SHP77 treated with DMSO at 0.1 percent for 48 hours (cell line): ENCODE data around the gene MBOAT1.
A peak's percentile ranks its signal among the peaks of the same experiment; 100 is the strongest.

Experiments used
- DNase-seq: peaks from one replicate; lab custom pipeline; 2025; lab: John Stamatoyannopoulos, UW

MBOAT1 gene

DNA sequence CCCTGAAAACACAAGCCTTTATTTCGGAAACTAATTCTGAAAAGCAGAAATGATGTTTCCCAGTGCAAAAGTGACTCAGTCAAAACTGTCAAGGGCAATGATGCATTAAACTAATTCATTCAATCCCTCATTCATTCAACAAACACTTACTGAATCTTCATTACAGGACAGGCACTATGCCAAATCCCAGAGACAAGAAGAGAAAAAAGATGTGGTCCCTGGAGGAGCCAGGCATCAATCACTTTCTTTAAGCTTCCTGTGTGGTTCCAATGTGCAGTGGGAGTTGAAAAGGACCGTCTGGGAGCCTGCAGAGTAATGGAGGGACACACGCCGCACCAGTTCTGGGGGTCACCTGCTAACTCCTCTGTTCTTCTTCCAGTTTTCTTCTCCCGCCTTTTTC is 113.1 kb downstream of the MBOAT1 start:
- DNase-seq = no peak

DNA sequence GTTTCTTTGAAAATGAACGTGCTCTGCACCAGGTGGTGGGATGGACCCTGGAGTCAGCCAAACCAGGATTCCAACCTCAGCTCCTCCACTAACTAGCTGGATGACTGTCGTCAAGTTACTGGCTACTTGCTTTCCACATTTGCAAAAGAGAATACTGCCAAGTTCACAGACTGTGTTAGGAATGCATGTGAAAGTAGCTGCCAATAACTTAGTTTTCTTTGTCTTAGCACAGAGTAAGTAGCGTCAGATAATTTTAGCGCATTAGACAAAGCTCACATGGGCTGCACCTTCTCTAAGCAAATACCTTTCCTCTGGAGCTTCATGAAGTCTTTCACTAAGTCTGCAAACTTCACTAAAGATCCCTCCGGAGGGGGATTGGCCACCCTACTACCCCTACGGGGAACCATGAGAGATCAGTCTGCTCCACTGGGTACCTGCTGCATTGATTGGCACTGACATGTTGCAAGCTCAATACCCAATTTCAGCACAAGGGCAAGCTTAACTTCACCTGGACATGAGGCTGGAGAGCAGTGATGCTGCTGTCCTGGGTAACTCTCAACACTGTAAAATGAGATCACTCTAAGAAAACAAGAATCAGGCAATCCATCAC is 113.9 kb downstream of the MBOAT1 start:
- DNase-seq = no peak

DNA sequence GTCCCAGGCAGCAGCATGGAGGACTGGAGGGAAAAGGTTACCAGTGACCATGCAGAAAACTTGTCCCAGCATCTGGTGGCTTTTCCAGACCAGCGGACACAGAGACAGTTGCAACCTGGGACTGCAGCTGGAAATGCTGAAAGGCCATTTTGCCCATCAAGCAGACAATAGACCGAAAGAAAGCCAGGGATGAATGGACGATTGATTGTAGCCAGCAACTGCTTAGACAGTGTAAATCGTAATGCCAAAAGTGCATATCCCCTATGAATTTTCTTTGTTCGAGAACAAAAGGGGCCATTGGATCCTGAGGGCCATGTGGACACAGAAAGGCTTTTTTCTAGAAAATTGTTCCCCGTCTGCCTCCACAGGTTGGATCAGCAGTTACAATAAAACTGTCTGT is 115.7 kb downstream of the MBOAT1 start:
- DNase-seq = no peak

DNA sequence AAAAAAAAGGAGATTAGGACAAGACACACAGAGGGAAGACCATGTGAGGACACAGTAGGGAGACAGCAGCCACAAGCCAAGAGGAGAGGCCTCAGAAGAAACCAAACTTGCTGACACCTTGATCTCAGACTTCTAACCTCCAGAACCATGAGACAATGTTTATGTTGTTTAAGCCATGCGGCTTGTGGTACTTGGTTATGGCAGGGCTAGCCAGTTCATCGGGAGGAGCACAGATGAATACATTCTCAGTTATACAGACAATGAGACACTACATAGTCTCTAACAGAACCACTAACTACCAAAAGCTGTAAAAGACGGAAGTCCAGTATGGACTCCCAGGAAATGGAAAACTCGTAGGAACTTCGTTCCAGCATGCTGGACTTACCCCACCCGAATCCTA is 116.8 kb downstream of the MBOAT1 start:
- DNase-seq = no peak

DNA sequence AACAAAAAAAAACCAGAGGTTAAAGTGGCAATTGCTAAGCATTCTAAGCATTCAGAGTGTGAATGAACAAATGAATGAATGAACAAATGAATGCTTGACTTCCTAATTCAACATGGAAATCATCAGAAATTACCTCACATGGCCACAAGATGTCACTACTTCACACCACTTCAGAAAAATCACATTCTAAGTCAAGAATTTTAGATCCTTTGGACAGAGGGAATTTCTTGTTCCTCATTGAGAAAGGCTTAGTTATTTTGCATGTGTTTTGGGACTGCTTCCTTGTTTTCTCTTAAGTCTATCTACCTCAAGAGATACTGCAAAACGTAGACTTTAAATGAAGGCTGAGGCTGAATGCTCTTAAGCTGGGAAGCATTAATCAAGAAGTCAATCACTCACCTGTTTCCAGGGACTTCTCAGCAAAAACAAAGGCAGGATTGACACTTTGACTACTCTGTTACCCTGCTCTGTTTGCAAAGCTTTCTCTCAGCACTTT is 120.2 kb downstream of the MBOAT1 start:
- DNase-seq = peak; percentile 39

DNA sequence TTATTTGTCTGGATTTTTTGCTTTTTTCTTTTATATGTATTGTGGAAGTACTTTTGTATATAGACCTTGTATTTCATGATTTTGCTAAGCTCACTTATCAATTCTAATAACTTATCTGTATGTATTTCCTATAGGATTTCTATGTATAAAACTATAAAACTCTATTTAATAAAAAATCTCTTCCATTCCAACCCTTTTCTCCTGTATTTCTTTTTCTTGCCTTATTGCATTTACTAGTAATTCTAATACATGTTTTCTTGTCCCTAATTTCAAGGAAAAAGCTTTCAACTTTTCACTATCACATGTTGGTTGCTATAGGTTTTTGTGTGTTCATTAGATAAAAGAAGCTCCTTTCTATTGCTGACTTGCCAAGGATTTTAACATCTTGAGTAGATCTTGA is 125.3 kb downstream of the MBOAT1 start:
- DNase-seq = no peak

DNA sequence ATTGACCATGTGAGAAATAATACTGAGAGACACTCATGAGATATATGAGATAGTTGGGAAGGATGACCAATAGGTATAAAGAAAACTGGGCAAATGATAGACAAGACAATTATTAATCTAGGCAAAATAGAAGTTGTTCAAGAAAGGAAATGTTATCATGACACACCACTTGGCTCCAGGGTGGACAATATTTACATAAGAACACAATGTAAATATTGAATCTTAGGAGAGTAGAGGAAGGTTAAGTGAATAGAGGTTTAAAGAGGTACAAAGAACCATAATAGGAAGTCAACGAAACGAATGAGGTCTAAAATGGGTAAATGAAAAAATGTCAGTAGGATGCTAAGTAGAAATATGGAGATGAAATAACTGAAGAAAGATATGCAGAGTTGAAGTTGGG is 126.5 kb downstream of the MBOAT1 start:
- no peak for DNase-seq

DNA sequence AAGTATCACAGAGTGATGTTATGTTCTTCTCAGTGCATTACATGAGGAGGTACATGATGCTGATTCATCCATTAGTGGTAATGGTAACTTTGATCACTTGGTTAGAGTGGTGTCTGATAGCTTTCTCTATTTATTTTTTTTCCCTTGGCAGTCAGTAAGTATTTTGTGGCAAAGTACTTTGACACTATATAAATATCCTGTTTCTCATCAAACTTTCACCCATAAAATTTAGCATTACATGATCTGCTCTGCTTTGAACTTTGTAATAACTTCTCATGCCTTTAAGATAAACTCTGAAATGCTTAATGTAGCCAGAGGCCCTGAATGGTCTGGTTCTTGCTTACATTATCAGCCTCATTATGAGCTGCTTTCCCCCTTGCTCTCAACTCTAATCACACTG is 127.9 kb downstream of the MBOAT1 start:
- no peak for DNase-seq

DNA sequence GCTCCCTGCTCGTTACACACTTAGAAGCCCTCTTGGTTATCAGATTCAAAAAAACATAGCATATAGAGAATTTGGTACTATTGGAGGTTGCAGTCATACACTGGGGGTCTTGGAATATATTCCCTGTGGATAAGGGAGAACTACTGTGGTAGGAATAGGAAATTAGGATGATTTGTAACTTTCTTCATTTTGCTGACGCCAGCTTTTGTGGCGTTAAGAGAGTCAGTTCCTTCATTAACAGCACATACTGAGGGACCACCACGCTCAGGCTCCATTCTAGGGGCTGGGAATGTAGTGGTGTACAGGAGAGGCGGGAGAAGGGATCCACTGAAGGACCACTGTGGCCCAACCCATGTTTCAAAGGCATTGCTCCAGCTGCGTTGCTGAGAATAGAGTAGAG is 140.3 kb downstream of the MBOAT1 start:
- DNase-seq = no peak

DNA sequence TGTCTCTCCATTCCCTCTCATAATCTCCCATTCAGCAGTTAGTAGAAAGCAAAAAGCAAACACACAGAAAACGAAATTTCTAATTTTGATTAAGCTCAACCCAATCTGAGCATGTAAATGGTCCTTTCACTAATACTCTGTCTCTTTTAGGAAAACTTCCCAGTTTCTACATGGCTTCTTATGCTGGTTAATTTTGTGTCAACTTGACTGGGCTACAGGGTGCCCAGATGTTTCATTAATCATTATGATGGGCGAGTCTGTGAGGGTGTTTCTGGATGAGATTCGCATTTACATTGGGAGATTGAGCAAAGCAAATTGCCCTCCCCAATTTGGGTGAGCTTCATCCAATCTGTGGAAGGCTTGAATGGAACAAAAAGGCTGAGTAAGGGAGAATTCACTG is 142.2 kb downstream of the MBOAT1 start:
- no peak for DNase-seq

DNA sequence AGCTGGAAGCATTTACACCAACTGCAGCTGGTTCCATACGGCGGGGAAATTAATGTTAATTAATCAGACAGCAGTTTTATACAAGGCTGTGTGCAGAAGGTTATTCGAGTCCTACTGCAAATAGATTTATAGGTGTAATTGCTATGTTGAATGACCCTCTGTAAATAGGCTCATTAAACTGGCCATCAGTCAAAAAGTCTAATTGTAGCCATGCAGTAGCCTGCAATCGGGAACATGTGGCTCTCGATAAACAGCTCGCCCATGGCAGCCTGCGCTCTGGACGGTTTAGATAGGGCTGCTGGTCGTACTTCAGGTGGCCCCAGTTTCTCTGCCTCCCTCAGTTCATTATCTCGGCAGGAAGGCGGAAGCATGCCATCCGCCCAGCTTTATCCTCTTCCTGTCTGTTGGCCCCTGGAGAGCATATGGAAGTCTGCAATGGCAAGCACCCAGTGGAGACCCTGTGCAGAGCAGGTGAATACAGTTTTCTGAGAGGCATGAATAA is 143.2 kb downstream of the MBOAT1 start:
- no peak for DNase-seq

DNA sequence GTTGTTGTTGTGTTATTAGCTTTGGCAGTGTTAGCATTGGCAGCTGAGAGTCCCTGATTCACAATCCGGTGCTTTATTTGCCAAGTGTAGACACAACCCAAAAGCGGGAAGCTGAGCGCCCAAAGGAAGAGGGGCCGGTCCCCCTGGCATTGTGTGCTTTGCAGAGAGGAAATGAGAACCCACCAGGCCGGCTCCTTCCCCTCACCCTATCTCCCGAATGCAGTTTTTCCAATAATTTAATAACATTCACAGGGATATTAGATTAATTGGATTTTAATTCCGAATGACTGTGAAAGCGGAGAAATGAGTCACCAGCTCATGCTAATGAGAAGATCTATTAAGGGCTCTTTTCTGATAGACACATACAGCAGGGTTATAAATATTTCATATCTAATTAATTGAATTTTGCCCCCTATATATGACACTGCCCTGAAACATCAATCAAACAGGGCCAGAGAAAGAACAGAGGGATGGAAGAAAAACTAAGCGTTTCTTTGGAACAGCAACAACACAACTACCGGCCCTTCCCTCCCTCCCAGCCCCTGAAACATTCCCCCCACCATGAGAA is 143.8 kb downstream of the MBOAT1 start:
- no peak for DNase-seq

DNA sequence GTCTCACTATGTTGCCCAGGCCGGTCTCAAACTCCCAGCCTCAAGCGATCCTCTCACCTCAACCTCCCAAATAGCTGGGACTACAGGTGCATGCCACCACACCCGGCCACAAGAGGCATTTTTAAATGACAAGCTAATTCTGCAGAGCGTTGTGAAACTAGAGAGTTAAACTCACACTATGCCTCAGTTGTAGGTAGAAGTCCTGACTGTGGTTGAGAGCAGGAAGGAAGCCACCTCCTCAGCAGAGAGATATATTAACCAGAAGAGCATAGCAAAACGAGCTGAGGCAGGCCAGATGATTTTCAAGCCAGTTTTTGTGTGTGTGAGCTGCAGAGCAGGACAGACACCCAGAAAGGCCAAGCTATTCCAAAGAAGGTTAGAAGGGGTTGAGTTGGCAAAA is 150.3 kb downstream of the MBOAT1 start:
- DNase-seq = no peak

DNA sequence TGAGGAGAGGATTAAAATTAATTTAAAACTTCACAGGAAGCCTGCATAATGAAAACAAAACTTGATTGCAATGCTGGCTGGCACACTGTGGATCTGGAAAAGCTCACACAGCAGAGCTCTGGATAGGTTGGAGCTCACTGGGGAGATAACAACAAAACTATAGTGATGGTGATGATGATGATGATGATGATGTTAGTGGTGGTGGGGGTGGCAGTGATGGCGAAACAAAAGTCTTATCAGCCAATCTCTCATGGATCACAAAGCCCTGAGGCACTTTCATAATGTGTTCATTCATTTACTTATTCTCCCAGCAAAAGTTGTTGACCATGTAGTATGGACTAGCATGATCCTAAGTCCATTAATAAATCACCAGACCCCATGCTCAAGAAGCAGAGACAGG is 152.0 kb downstream of the MBOAT1 start:
- no peak for DNase-seq

DNA sequence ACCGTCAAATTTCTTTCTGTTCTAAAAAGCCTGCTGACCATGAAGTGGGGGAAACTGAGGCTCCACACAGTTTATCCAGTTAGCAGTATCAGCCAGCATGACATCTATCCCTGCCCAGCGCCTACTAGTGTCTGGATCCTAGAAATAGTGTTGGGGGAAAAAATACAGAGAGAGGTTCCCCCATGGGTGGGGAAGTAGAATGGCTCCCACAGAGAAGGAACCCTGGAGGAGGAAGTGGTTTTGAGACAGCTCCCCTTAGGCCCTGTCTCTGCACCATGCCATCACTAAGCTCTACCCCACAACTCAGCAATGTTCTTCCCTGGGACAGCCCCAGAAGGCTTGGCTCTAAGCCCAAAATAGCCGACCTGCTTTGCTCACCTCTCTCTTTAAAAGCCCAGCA is 153.4 kb downstream of the MBOAT1 start:
- DNase-seq = no peak

DNA sequence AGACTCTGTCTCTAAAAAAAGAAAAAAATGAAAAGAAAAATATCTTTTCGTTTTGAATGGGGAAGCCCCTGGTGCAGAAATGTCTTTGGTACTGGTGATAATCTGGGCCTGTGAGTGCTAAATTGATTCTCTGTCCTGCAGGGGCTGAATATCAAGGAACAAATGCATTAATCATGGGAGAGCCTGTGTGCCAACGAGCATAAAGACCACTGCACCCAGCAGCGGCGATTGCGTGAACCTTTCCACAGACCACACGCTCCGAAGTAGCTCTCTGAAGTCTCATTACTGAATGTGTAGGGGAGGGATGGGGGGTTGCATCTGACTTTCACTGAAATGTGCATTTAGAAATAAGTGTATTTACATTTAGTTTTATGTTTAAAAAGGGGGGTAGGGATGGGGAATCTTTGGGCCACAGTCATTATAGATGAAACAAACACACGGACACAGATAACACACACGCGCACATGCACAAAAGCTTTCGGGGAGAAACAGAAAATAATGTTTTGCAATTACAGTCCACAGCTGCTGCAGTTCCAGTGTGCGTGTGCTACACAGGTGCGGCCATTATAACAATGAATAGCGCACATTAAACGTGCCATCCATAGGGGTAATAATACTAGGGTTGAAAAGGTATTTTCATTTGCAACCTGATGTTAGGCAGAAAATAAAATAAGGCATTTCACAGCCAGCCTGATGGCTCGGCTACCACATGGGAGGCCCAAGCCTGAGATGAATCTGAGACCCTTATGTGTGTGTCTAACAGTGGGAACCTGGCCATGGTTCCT is 154.0 kb downstream of the MBOAT1 start:
- no peak for DNase-seq

DNA sequence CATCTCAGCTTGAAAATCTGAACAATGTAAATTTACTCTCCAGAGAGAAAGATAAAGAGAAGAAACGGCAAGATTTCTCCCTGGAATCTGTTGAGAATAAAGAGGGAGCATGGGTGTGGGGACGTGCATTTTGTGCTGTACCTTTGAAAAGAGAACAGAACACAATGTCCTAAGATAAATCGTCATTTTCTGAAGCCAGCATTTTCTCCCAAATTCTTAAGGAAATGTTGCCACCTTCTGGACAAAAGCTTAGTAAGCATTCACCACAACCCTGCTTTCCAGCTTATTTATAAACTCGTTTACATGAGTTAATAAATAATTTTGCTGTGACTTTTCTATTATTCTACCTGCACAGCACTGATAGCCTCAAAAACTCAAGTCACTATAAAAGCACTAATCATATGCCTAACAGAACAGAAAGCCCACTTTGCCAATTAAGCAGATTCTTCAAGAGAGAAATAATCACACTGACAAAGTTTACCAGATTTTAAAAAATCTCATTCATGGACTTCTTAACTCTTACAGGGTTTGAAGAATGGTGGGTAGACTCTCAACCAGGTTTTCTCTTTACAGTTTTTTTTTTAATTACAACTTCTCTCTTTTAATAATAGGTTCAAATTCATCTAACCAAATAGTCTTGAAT is 155.8 kb downstream of the MBOAT1 start:
- DNase-seq = no peak

DNA sequence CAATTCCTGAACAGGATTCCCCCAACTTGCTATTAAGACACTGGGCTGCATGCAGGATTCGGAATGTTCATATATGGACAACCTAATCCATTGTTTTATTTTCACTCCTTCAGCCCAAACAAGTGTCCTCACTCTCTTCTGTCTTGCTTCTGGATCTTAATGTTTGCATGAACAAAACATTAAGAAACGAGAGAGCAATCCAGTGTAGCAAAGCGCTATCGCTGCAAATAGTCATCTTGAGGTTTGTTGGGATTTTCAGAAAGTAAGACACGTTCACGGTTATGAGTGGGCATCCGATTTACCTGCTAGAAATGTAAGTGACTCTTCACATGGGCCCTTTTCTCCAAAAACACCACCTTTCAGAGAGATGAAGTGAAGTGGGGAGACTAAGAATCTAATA is 156.4 kb downstream of the MBOAT1 start:
- DNase-seq = no peak
